PFSK-1 (cell line): ENCODE results near the gene HYCC1.

Source experiments
- FOXP2 ChIP-seq: optimal IDR thresholded peaks from 2 replicates; pipeline ENCODE3; 2011; ENCODE audit warnings: borderline replicate concordance, control low read depth, inconsistent platforms; ENCODE audit not compliant: insufficient read depth; ENCODE audit errors: extremely low read length, extremely low read depth
- POLR2AphosphoS5 ChIP-seq: IDR thresholded peaks from 2 replicates; pipeline ENCODE4 v1.6.1; 2012; ENCODE audit warnings: low read depth, mild to moderate bottlenecking, control low read depth, low read length, moderate library complexity
- SIN3A ChIP-seq: IDR thresholded peaks from 2 replicates; pipeline ENCODE4 v1.6.1; 2012; ENCODE audit warnings: mild to moderate bottlenecking, low read length, moderate library complexity, borderline replicate concordance; ENCODE audit not compliant: insufficient read depth
- TAF1 ChIP-seq: IDR thresholded peaks from 2 replicates; pipeline ENCODE4 v1.6.1; 2012; ENCODE audit warnings: low read length, control low read depth, borderline replicate concordance; ENCODE audit not compliant: insufficient read depth
- TF ChIP-seq, protein P1 (sequence below), 2 experiments: IDR thresholded peaks; 2 replicates each; pipeline versions ENCODE4 v1.6.1 to v1.8.0; 2011 to 2012; ENCODE audit warnings: low read depth in 2 of 2, low read length in 2 of 2, control low read depth in 1 of 2, inconsistent platforms in 1 of 2, mild to moderate bottlenecking in 1 of 2, moderate library complexity in 1 of 2; ENCODE audit not compliant: insufficient read depth in 1 of 2

The HYCC1 gene

GRCh38 chr7:22996470-22996869 lies 17.5 kb downstream of the HYCC1 start:
- TF ChIP-seq, protein P1, sequence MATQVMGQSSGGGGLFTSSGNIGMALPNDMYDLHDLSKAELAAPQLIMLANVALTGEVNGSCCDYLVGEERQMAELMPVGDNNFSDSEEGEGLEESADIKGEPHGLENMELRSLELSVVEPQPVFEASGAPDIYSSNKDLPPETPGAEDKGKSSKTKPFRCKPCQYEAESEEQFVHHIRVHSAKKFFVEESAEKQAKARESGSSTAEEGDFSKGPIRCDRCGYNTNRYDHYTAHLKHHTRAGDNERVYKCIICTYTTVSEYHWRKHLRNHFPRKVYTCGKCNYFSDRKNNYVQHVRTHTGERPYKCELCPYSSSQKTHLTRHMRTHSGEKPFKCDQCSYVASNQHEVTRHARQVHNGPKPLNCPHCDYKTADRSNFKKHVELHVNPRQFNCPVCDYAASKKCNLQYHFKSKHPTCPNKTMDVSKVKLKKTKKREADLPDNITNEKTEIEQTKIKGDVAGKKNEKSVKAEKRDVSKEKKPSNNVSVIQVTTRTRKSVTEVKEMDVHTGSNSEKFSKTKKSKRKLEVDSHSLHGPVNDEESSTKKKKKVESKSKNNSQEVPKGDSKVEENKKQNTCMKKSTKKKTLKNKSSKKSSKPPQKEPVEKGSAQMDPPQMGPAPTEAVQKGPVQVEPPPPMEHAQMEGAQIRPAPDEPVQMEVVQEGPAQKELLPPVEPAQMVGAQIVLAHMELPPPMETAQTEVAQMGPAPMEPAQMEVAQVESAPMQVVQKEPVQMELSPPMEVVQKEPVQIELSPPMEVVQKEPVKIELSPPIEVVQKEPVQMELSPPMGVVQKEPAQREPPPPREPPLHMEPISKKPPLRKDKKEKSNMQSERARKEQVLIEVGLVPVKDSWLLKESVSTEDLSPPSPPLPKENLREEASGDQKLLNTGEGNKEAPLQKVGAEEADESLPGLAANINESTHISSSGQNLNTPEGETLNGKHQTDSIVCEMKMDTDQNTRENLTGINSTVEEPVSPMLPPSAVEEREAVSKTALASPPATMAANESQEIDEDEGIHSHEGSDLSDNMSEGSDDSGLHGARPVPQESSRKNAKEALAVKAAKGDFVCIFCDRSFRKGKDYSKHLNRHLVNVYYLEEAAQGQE (IDR thresholded peaks at IDR 0.05; ENCODE audit: insufficient read depth in 1 of 2, low read depth in 2 of 2, low read length in 2 of 2), result no peak
- TF ChIP-seq TAF1 (no peak), POLR2AphosphoS5 (no peak), FOXP2 (no peak), SIN3A (no peak)

- TF ChIP-seq POLR2AphosphoS5 (no peak), SIN3A (no peak), TAF1 (no peak), FOXP2 (no peak)
- TF ChIP-seq, protein P1 (IDR thresholded peaks at IDR 0.05; ENCODE audit: insufficient read depth in 1 of 2, low read depth in 2 of 2, low read length in 2 of 2), result no peak
These were observed 18.9 kb downstream of the HYCC1 start for GRCh38 chr7:22995011-22995410.

DNA sequence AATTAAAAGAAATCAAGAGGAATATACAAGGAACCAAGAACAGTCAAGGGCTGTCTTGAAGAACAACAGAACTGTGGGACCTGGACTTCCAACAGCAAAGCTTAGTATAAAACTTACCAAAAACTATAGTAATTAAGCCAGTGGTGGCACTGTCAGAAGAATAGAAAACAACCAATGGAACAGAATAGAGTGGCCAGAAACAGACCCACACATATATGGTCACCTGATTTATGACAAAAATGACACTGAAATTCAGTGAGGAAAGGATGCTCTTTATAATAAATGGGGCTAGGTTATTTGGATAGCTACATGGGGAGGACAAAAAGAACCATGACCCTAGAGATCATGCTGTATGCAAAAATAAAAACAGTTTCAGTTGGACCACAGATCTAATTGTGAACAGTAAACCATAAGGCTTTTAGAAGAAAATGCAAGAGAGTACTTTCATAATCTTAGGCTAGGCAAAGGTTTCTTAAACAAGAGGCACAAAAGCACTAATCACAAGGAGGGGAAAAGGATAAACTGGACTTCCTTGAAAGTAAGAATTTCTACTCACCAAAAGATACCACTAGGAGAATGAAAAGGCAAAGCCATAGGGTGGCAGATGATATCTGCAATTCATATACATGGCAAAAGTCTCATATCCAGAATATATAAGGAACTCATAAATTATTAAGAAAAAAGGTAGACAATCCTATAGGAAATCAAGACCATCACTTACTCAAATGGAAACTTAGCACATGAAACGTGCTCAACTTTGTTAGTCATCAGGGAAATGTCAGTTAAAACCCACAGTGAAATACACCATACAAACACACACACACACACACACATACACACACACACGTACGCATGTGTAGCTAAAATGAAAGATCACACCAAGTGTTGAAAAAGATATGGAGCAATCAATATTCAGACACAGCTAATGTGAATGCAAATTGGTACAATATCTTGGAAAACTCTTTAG lies 20.8 kb downstream of the HYCC1 start:
- TF ChIP-seq SIN3A, result no peak
- no peak for TF ChIP-seq POLR2AphosphoS5
- TF ChIP-seq TAF1, result no peak
- no peak for TF ChIP-seq FOXP2
- TF ChIP-seq, protein P1 (IDR thresholded peaks at IDR 0.05; ENCODE audit: insufficient read depth in 1 of 2, low read depth in 2 of 2, low read length in 2 of 2), result no peak

GRCh38 chr7:22990588-22990949 lies 23.4 kb downstream of the HYCC1 start:
- TF ChIP-seq TAF1 (no peak), SIN3A (no peak), POLR2AphosphoS5 (no peak), FOXP2 (no peak)
- TF ChIP-seq, protein P1 (IDR thresholded peaks at IDR 0.05; ENCODE audit: insufficient read depth in 1 of 2, low read depth in 2 of 2, low read length in 2 of 2), result no peak
